K562 (cell line): ENCODE data around the gene AIFM3. TPM values are rescaled to one million over a fixed set of nuclear protein-coding genes. Genes with fewer than 3 reads are reported as not detected.

ENCODE experiments used
- BRD9 ChIP-seq: fragments of 450-650 bp; IDR thresholded peaks from 2 replicates; pipeline ENCODE4 v1.6.1; 2018; ENCODE audit warnings: low read depth; ENCODE audit not compliant: partially characterized antibody
- CHAMP1 ChIP-seq: fragments of 450-650 bp; IDR thresholded peaks from 2 replicates; pipeline ENCODE4 v1.6.1; 2016; ENCODE audit warnings: mild to moderate bottlenecking
- GABPA ChIP-seq: fragments of 200-800 bp; sonication (Bioruptor generic); conservative IDR thresholded peaks from 2 replicates; pipeline ENCODE4 v1.6.1; 2016; ENCODE audit warnings: low read depth, missing genetic modification characterization, missing compliant biosample characterization
- HDGF ChIP-seq: fragments of 450-650 bp; IDR thresholded peaks from 2 replicates; pipeline ENCODE4 v1.6.1; 2016
- IRF2 ChIP-seq: sonication (generic); formaldehyde crosslinking; IDR thresholded peaks from 2 replicates; pipeline ENCODE4 v1.8.1; 2022; ENCODE audit warnings: mild to moderate bottlenecking, missing genetic modification reagents
- JUNB ChIP-seq: fragments of 450-650 bp; formaldehyde crosslinking; conservative IDR thresholded peaks from 2 replicates; pipeline ENCODE4 v1.4.0; 2020; ENCODE audit warnings: mild to moderate bottlenecking
- KDM2B ChIP-seq: fragments of 250-450 bp; sonication (Bioruptor Pico); IDR thresholded peaks from 2 replicates; pipeline ENCODE4 v1.8.0; 2021; ENCODE audit warnings: mild to moderate bottlenecking, moderate library complexity
- MCM3 ChIP-seq: fragments of 450-650 bp; IDR thresholded peaks from 2 replicates; pipeline ENCODE4 v1.6.1; 2016
- NFXL1 ChIP-seq: fragments of 450-650 bp; formaldehyde crosslinking; IDR thresholded peaks from 2 replicates; pipeline ENCODE4 v1.4.0; 2021; ENCODE audit warnings: mild to moderate bottlenecking
- POLR2AphosphoS5 ChIP-seq: IDR thresholded peaks from 2 replicates; pipeline ENCODE4 v1.6.1; 2011; ENCODE audit warnings: mild to moderate bottlenecking, low read depth, low read length, moderate library complexity; ENCODE audit not compliant: control insufficient read depth, insufficient read depth
- RBM39 ChIP-seq: fragments of 200-400 bp; formaldehyde crosslinking; optimal IDR thresholded peaks from 2 replicates; pipeline ENCODE3; 2018; ENCODE audit warnings: low read depth, low read length
- RFX7 ChIP-seq: fragments of 250-450 bp; sonication (Bioruptor Pico); IDR thresholded peaks from 2 replicates; pipeline ENCODE4 v1.5.1; 2021; ENCODE audit warnings: mild to moderate bottlenecking
- SIX5 ChIP-seq, 2 experiments: IDR thresholded peaks; 2 replicates each; pipeline ENCODE4 v1.6.1; 2011; ENCODE audit warnings: low read length in 2 of 2, borderline replicate concordance in 1 of 2, low read depth in 1 of 2, mild to moderate bottlenecking in 1 of 2, moderate library complexity in 1 of 2; ENCODE audit not compliant: insufficient read depth in 1 of 2
- SNRNP70 ChIP-seq: fragments of 200-400 bp; formaldehyde crosslinking; optimal IDR thresholded peaks from 2 replicates; pipeline ENCODE3; 2017; ENCODE audit warnings: low read depth, low read length
- SRF ChIP-seq, 2 experiments: fragments of 250-450, 450-650 bp in 1 of 2; sonication (Bioruptor Pico) in 1 of 2; sonication (generic) in 1 of 2; formaldehyde crosslinking; IDR thresholded peaks; 2 replicates each; pipeline versions ENCODE4 v1.5.0 to v1.5.1; 2020 to 2022; ENCODE audit warnings: mild to moderate bottlenecking in 1 of 2, missing genetic modification reagents in 1 of 2
- SRSF9 ChIP-seq: fragments of 200-400 bp; formaldehyde crosslinking; IDR thresholded peaks from 2 replicates; pipeline ENCODE4 v1.6.1; 2017; ENCODE audit warnings: low read depth, low read length, borderline replicate concordance
- TRIM24 ChIP-seq, 2 experiments: fragments of 450-650 bp; IDR thresholded peaks; 2 replicates each; pipeline ENCODE4 v1.6.1; 2016
- ZNF124 ChIP-seq: sonication (generic); formaldehyde crosslinking; IDR thresholded peaks from 2 replicates; pipeline ENCODE4 v1.8.1; 2022; ENCODE audit warnings: missing genetic modification reagents
- ZNF518B ChIP-seq: fragments of 250-450 bp; sonication (Bioruptor Pico); IDR thresholded peaks from 2 replicates; pipeline ENCODE4 v1.5.0; 2021; ENCODE audit warnings: mild to moderate bottlenecking, moderate library complexity
- ZNF780A ChIP-seq: fragments of 250-450 bp; sonication (Bioruptor Pico); IDR thresholded peaks from 2 replicates; pipeline ENCODE4 v1.5.0; 2021; ENCODE audit warnings: mild to moderate bottlenecking
- ZZZ3 ChIP-seq: fragments of 450-650 bp; IDR thresholded peaks from 2 replicates; pipeline ENCODE4 v1.6.1; 2016; ENCODE audit warnings: antibody characterized with exemption, mild to moderate bottlenecking, moderate library complexity
- polyA plus RNA-seq, 8 experiments: library from polyadenylated mRNA; depleted of rRNA in 4 of 8; stranded (reverse) in 5 of 8; unstranded in 3 of 8; fragments of >200 nt; fragmentation: Nextera tagmentation in 2 of 8; fragmentation: Illumina TruSeq in 1 of 8; extraction: Ambion mirVana in 2 of 8; extraction: Trizol in 1 of 8; gene quantifications; 2 replicates each; pipeline versions ENCODE4 v1.2.1 to v1.2.3, GENCODE V29; 2011 to 2014; ENCODE audit warnings: inconsistent platforms in 1 of 8, missing spikeins in 1 of 8
- total RNA-seq, 7 experiments: library from RNA; depleted of rRNA in 6 of 7; stranded (reverse); fragments of >200 nt in 6 of 7; fragmentation: Illumina TruSeq in 2 of 7; extraction: Trizol in 2 of 7; gene quantifications; 2 replicates each; pipeline versions ENCODE4 v1.2.1 to v1.2.3, GENCODE V29; 2011 to 2021; ENCODE audit warnings: low replicate concordance in 1 of 7
- TF ChIP-seq, protein P1 (sequence below): fragments of 250-450 bp; sonication (Bioruptor Pico); IDR thresholded peaks from 2 replicates; pipeline ENCODE4 v1.5.0; 2020; ENCODE audit warnings: mild to moderate bottlenecking, borderline replicate concordance

Gene AIFM3
- total and polyA plus RNA-seq, 9 of the 15 experiments (the other 6 are each of a cell fraction or from before 2014, with no cell fraction given): 0.03 to 0.20 (median 0.07) TPM; not detected in 1

DNA sequence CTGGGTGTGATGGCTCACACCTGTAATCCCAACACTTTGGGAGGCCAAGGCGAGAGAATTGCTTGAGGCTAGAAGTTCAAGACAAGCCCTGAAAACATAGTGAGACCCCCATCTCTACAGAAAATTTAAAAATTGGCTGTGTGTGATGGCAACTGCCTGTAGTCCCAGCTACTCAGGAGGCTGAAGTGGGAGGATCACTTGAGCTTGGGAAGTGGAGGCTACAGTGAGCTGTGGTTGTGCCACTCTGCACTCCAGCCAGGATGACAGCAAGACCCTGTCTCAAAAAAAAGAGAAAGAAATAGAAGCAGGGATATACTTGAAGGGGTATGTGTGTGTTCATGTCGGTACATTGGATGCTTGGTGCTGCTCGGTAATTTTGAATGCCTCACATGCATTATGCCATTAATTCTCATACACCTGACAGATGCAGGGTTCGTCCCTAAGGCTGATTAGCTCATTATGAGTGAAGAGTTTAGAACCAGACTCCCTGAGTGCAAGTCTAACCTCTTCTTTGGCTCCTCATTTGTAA, 35.9 kb upstream of the AIFM3 start (continued):
- no peak for TF ChIP-seq NFXL1
- TF ChIP-seq BRD9: no peak
- TF ChIP-seq RBM39: no peak
- 0 out of 2 replicates have a peak, but pooled peaks have one; percentile 29 for TF ChIP-seq ZZZ3
- peak; percentile 78; the same call in 1 of the 2 replicates for TF ChIP-seq ZNF124 (CRISPR knock-in tag)
- TF ChIP-seq SRSF9: no peak
- TF ChIP-seq SRF (CRISPR knock-in tag; IDR thresholded peaks at IDR 0.05): peak in 1 of 2 experiments; percentile 48; a peak in 1 of 4 replicates
- no peak for TF ChIP-seq GABPA (tag)
- TF ChIP-seq CHAMP1: no peak
- TF ChIP-seq KDM2B (CRISPR knock-in tag): no peak
- TF ChIP-seq, protein P1, sequence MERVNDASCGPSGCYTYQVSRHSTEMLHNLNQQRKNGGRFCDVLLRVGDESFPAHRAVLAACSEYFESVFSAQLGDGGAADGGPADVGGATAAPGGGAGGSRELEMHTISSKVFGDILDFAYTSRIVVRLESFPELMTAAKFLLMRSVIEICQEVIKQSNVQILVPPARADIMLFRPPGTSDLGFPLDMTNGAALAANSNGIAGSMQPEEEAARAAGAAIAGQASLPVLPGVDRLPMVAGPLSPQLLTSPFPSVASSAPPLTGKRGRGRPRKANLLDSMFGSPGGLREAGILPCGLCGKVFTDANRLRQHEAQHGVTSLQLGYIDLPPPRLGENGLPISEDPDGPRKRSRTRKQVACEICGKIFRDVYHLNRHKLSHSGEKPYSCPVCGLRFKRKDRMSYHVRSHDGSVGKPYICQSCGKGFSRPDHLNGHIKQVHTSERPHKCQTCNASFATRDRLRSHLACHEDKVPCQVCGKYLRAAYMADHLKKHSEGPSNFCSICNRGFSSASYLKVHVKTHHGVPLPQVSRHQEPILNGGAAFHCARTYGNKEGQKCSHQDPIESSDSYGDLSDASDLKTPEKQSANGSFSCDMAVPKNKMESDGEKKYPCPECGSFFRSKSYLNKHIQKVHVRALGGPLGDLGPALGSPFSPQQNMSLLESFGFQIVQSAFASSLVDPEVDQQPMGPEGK (CRISPR knock-in tag): no peak
- no peak for TF ChIP-seq ZNF780A (CRISPR knock-in tag)
- no peak for TF ChIP-seq SIX5 (IDR thresholded peaks at IDR 0.05; ENCODE audit: borderline replicate concordance in 1 of 2, insufficient read depth in 1 of 2, low read depth in 1 of 2, low read length in 2 of 2)
- 0 out of 2 replicates have a peak, but pooled peaks have one; percentile 26 for TF ChIP-seq IRF2 (CRISPR knock-in tag)
- TF ChIP-seq JUNB (CRISPR knock-in tag): no peak
- TF ChIP-seq MCM3: no peak
- no peak for TF ChIP-seq TRIM24 (IDR thresholded peaks at IDR 0.05)
- peak; percentile 28 for TF ChIP-seq SNRNP70
- TF ChIP-seq HDGF: no peak
- no peak for TF ChIP-seq POLR2AphosphoS5
- no peak for TF ChIP-seq ZNF518B
- no peak for TF ChIP-seq RFX7 (CRISPR knock-in tag)
